ENCODE measurements around the gene NLRP9.
"Not testable (repeated sequence)": the region's sequence is repeated elsewhere in the genome, so short reads cannot be mapped to it uniquely, and the experiment has no call there.

Gene NLRP9

DNA sequence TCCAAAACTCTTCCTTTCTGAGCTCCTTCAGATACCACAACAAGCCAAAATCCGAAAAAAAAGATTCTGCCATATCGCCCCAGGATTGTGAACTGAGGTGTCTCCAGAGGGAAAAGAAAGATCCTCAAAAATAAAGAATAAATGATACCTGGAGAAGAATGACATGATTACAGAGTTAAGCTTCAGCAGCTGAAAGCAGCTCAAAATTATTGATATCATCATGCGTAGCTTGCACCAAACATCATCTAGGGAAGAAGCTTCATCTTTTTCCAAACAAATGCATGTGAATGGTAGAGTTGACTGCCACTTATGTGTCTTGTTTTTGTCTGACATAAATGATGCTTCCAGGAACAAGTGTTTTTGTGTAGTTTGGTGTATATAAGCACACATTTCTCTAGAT is at the start of gene NLRP9:
Gene NLRP9, minus strand, starts transcription at position 101 of the 400 bp plus-strand sequence. Its CDS starts 28 bp downstream, at position 73.
- no peak for DNase-seq

DNA sequence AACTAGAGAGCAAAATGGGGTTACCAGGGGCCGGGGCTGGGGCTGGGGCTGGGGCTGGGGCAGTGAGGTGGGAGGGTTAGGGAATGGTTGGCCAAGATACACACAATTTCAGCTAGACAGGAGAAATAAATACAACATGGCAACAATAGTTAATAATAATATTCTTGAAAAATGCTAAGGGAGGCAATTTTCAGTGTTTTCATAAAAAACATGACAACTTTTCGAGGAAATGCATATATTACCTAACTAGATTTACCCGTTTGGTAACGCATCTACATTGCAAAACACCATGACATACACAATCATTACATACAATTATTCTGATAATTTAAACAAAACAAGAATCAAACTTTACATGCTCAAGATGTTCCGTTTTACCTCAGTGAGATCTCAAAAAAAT is 42.9 kb upstream of the NLRP9 start:
- DNase-seq, result no peak

DNA sequence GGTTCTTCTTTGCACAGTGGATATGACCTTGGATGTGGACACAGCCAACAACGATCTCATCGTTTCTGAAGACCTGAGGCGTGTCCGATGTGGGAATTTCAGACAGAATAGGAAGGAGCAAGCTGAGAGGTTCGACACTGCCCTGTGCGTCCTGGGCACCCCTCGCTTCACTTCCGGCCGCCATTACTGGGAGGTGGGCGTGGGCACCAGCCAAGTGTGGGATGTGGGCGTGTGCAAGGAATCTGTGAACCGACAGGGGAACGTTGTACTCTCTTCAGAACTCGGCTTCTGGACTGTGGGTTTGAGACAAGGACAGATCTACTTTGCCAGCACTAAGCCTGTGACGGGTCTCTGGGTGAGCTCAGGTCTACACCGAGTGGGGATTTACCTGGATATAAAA is 40.1 kb upstream of the NLRP9 start:
- no peak for DNase-seq

DNA sequence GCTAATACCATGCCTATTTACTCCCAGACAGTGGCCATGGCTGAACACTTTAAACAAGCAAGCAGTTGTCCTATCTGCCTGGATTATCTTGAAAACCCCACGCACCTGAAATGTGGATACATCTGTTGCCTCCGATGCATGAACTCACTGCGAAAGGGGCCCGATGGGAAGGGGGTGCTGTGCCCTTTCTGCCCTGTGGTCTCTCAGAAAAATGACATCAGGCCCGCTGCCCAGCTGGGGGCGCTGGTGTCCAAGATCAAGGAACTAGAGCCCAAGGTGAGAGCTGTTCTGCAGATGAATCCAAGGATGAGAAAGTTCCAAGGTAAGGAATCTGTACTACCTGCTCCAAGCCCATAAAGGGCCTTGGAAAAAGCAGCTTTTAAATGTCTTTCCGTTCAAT is 39.3 kb upstream of the NLRP9 start:
- DNase-seq, result no peak

DNA sequence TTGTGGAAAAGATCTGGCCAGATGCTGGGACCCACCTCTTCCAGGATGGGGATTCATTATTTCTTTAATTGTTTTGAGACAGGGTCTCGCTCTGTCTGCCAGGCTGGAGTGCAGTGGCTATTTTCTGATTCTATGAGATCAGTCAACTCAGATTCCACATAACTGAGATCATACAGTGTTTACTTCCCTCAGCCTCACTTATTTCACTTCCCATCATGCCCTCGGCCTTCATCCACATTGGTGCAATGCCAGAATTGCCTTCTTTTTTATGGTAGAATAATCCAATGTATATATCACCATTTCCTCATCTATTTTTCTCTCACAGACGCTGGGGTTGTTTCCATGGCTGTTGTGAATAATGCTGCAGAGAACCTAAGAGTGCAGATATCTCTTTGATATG is 31.4 kb upstream of the NLRP9 start:
- DNase-seq, result not testable (repeated sequence)

DNA sequence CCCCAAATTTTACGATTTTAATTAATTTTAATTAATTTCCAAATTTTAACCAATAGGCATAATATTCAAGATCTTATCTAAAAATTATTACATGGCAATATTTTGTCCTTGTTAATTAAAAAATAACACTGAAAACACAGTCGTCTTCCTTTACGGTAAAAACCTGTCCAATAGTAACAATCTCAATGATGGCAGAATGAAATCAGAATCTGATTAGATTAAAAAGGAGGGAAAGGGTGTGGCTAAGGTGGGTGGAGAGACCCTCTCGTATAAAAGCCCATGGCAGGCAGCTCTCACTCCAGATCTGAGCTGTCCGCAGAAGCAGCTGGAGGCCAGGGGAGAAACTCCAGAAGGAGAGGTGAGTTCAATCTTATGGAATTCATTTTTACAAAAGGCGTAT is 30.6 kb upstream of the NLRP9 start, which contains the start of gene RFPL4AL1:
Gene RFPL4AL1, plus strand, starts transcription at position 301 of the 400 bp plus-strand sequence. CDS start 2,687 bp downstream, outside the sequence.
- DNase-seq, result not testable (repeated sequence)

DNA sequence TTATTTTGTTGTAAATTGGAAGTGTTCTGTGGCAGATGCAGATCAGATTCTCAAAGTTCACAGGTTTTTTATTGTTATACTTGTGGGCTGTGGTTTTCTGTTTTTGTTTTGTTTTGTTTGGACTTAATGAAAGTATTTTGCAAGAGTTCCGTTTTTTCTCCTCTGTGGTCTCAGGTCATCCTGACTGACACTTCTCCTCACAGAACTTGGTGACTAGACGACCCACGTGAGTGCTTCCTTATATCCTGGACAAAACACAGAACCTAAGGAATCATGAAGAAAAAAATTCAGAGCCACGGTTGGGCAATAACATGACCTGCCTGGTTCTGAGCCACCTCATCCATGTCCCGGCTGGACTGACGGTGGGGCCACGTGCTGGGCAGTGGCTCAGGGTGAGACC is 28.3 kb upstream of the NLRP9 start:
- DNase-seq, result peak in 1 of 56 donors; percentile 4

DNA sequence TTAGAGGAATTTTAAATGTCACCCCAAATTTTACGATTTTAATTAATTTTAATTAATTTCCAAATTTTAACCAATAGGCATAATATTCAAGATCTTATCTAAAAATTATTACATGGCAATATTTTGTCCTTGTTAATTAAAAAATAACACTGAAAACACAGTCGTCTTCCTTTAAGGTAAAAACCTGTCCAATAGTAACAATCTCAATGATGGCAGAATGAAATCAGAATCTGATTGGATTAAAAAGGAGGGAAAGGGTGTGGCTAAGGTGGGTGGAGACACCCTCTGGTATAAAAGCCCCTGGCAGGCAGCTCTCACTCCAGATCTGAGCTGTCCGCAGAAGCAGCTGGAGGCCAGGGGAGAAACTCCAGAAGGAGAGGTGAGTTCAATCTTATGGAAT is 20.6 kb upstream of the NLRP9 start, which contains the start of gene RFPL4A:
Gene RFPL4A, plus strand, starts transcription at position 301 of the 400 bp plus-strand sequence. CDS start 2,704 bp downstream, outside the sequence.
- DNase-seq, result not testable (repeated sequence)

DNA sequence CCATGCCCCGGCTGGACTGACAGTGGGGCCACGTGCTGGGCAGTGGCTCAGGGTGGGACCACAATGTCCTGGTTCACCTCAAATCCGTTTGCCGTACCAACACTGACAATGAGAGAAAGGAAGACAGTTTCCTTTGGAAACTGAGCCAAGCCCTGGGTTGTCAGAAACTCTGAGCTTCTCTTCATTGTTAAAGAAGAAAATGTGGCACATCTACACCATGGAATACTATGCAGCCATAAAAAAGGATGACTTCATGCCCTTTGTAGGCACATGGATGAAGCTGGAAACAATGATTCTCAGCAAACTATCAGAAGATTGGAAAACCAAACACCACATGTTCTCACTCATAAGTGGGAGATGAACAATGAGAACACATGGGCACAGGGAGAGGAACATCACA is 18.6 kb upstream of the NLRP9 start:
- not testable (repeated sequence) for DNase-seq

DNA sequence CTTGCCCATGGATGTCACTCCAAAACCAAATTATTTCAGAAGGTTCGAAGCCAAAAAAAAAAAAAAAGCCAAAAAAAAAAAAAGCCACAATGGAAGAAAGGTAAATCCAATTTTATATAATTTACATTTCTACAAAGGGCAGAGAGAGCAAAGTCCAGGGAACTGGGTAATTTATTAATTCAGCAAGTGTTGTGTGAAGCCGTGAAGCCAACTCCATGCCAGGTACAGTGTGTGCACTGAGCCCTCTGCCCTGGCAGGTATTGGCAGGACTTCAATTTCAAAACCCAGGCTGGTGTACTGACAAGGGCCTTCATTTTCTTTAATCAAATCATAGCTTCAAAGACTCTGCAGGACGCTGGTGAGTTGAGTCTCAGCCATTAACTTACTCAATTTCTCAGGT is 15.2 kb upstream of the NLRP9 start:
- no peak for DNase-seq

DNA sequence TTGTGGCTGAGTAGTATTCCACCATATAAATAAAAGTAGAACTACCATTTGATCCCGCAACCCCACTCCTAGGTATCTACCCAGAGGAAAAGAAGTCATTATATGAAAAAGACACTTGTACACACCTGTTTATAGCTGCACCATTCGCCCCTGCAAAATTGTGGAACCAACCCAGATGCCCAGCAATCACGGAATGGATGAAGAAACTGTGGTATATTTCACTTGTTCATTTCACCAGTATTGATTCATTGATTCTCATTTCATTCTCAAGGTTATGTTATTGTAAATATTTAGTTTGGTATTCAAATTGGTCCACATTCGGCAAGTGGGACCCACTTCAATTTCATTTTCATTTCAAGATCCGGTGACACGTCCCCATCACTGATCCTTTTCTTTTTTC is 12.5 kb upstream of the NLRP9 start:
- DNase-seq, result no peak

DNA sequence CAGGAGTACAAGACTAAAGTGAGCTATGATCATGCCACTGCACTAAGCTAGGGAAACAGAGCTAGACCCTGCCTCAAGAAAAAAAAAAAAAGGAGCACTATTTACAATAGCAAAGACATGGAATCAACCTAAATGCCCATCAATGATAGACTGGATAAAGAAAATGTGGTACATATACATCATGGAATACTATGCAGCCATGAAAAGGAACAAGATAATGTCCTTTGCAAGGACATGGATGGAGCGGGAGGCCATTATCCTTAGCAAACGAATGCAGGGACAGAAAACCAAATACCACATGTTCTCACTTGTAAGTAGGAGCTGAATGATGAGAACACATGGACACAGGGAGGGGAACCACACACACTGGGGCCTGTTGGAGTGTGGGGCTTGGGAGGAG is 7.8 kb downstream of the NLRP9 start:
- not testable (repeated sequence) for DNase-seq

DNA sequence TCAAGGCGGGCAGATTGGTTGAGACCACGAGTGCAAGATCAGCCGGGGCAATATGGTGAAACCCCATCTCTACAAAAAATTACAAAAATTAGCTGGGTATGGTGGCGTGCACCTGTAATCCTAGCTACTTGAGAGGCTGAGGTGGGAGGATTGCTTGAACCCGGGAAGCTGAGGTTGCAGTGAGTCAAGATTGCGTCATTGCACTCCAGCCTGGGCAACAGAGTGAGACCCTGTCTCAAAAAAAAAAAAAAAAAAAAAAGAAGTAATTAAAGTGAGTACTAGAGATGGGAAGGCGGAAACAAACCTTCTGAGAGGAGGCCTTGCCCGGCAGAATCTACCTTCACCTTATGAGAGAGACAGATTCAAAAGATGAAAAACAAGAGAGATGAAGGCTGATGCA is 14.7 kb downstream of the NLRP9 start:
- no peak for DNase-seq

DNA sequence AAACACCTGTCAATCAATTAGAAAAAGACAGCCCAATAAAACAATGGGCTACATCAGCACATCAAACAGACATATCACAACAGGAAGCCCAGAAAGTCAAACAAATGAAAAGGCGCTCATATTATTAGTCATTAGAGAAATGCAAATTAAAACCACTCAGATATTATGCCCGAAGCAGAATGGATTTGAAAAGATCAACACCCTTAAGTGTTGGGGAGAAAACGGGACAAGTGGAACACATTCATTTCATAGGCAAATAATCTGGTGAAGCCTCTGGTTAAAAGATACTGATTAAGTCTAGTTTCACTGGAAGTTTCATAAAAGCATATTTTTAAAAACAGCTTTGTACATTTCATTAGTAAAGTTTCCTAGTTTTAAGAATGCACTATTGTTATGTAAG is 17.4 kb downstream of the NLRP9 start:
- DNase-seq, result no peak

DNA sequence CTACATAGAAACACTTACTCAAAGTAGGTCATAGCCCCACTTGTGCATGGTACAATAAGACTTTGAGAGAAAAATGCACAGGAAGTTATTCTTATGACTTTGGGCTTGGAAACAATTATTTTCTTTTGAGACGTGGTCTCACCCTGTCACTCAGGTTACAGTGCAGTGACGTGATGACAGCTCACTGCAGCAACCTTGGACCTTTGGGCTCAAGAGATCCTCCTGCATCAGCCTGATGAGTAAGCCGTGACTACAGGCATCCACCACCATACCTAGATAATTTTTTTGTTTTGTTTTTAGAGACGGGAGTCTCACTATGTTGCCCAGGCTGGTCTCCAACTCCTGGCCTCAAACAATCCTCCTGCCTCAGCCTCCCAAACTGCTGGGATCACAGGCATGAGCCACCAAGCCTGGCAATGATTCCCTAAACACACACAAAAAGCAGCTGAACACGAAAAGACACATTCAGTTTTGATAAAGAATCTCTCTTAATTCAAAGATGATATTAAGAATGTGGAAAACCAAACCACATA is 17.9 kb downstream of the NLRP9 start:
- DNase-seq, result no peak

DNA sequence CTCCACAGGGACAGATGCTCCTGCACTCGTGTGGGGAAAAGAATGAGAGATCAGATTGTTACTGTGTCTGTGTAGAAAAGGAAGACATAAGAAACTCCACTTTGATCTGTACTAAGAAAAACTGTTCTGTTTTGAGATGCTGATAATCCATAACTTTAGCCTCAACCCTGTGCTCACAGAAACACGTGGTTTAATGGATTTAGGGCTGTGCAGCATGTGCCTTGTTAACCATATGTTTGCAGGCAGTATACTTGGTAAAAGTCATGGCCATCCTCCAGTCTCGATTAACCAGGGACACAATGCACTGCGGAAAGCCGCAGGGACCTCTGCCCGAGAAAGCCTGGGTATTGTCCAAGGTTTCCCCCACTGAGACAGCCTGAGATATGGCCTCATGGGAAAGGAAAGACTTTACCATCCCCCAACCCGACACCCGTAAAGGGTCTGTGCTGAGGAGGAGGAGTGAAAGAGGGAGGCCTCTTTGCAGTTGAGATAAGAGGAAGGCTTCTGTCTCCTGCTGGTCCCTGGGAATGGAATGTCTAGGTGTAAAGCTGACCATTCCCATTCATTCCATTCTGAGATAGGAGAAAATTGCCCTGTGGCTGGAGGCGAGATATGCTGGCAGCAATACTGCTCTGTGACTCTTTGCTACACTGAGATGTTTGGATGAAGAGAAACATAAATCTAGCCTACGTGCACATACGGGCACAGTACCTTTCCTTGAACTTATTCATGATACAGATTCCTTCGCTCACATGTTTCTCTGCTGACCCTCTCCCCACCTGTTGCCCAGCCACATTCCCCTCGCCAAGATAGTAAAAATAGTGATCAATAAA is 20.1 kb downstream of the NLRP9 start:
- not testable (repeated sequence) for DNase-seq

DNA sequence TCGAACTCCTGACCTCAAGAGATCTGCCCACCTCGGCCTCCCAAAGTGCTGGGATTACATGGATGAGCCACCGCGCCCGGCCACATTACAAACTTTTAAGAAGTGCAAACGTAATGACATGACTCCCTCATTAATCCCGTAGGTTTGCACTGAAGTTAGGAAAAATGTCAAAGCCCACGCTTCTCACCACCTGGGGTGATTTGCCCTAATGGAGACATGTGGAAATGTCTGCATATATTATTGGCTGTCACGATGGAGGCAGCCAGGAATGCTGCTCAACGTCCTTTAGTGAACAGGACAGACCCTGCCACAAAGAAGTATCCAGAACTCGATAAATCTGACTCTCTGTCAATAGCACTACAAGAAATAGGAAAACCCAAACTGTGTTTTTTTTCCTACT is 21.0 kb downstream of the NLRP9 start:
- DNase-seq, result no peak

DNA sequence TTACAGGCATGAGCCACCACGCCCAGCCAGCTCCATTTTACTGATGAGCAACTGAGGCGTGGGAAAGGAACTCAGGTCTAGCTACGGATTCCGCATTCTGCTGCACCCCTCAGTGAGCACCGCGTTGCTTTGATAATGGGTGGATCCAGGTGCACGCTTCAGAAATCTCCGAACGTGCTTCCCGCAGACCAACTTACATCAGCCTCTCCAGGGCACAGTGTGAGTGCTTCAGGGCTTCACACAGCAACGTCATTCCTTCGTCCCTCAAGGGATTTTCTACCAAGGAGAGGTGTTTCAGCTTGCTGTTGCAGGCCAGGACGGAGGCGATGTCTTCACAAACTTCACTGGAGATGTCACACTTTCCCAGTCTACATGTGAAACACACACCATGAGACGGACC is 21.7 kb downstream of the NLRP9 start:
- DNase-seq, result no peak

DNA sequence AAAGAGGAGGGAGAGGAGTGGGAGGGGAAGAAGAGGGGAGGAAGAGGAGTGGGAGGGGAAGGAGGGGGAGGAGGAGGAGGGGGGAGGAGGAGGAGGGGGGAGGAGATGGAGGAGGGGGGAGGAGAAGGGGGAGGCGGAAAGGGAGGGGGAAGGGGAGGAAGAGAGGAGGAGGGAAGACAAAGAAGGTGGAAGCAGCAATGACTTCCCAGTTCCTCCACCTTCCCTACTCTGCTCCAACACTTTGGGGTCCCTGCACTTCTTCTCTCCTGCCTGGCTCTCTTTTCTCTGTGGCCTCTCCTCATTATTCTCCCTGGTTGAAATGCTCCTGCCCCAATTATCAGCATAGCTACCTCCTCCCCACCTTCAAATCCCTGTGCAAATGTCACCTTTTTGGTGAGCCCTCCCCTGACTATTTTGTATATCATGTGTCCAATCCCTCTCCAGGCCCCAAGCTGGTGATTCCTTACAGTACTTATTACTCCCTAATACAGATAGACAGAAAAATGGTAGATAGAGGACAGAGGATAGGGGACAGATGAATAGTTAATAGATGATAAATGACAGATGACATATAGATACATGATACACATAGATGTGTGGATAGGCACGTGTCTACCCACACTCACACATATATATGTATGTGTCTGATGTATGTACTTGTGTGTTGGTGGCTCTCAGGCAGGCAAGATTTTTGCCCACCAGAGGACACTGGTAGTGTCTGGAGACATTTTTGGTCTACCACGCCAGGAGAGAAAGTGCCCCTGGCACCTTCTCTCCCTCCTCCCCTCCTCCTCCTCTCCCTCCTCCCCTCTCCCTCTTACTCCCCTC is 25.2 kb downstream of the NLRP9 start:
- DNase-seq, result no peak

DNA sequence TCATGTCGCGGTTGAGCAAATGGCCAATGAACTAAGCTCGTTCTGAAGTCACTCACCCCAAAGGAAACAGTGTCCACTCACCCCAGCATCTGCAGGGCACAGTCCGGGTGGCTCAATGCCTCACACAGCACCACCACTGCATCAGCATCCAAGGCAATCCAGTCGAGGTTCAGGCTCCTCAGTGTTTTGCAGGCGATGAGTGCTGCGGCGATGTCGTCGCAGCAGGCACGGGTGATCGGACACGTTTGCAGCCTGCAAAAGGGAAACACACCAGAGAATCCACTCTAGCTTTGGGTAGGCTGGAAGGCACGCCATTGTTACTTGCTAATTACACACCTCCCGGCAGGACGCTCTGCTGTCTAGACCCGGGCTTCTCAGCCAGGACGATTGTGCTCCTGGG is 26.5 kb downstream of the NLRP9 start:
- no peak for DNase-seq

DNA sequence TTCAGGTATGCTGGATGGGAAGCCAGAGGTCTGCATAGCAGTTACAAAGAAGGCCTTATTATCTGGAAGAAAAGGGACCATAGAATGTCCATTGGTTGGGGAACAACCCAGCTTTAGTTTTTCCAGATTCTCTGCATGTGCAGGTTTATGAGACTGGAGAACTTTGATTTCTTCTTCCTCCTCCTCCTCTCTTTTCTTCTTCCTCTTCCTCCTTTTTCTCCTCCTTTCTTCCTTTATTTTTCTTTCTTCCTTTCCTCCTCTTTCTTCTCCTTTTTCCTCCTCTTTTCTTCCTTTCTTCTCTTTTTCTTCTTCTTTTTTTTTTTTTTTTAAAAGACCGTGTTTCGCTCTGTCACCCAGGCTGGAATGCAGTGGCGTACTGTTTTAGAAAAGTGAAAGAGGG is 32.2 kb downstream of the NLRP9 start:
- DNase-seq, result no peak
